NB4 (cell line): ENCODE data around the gene RPL41.
A peak's percentile ranks its signal among the peaks of the same experiment; 100 is the strongest.
"Not testable (repeated sequence)": the region's sequence is repeated elsewhere in the genome, so short reads cannot be mapped to it uniquely, and the experiment has no call there.

ENCODE experiments used
- DNase-seq: peaks from one replicate; pipeline ENCODE4 v3.0.0; 2010; ENCODE audit warnings: low read depth
- H3K4me3 ChIP-seq: one replicate; pipeline ENCODE4 v1.5.1; 2011; ENCODE audit warnings: mild to moderate bottlenecking, low read depth, low read length, moderate library complexity
- CTCF ChIP-seq: IDR thresholded peaks from one replicate; pipeline ENCODE4 v1.5.1; 2012; ENCODE audit warnings: low read depth, low read length
- MAX ChIP-seq: IDR thresholded peaks from 2 replicates; pipeline ENCODE4 v1.6.1; 2011; ENCODE audit warnings: low read depth, low read length
- MYC ChIP-seq: IDR thresholded peaks from 2 replicates; pipeline ENCODE4 v1.6.1; 2011; ENCODE audit warnings: low read depth, low read length
- POLR2A ChIP-seq: IDR thresholded peaks from 2 replicates; pipeline ENCODE4 v1.6.1; 2011; ENCODE audit warnings: mild to moderate bottlenecking; ENCODE audit not compliant: insufficient read length; ENCODE audit errors: extremely low read depth

Gene RPL41

GRCh38 chr12:56153678-56154065 is 37.2 kb downstream of the RPL41 start:
- TF ChIP-seq MYC (no peak), POLR2A (no peak), CTCF (no peak), MAX (no peak)
- DNase-seq = no peak
- H3K4me3 ChIP-seq = no peak overlapping the region

- no peak for TF ChIP-seq MYC
- no peak for TF ChIP-seq MAX
- no peak for TF ChIP-seq POLR2A
- TF ChIP-seq CTCF = no peak
- no peak overlapping the region for H3K4me3 ChIP-seq
These were observed 37.9 kb downstream of the RPL41 start for GRCh38 chr12:56154246-56154771.

GRCh38 chr12:56154818-56155217 is 38.4 kb downstream of the RPL41 start:
- H3K4me3 ChIP-seq = no peak overlapping the region
- no peak for DNase-seq
- no peak for TF ChIP-seq CTCF
- TF ChIP-seq POLR2A = no peak
- no peak for TF ChIP-seq MYC
- TF ChIP-seq MAX = no peak

More at GRCh38 chr12:56154246-56154771, 37.9 kb downstream of the RPL41 start:
- DNase-seq = no peak

GRCh38 chr12:56155256-56155845 is 38.9 kb downstream of the RPL41 start:
- DNase-seq = no peak
- TF ChIP-seq POLR2A (no peak), MYC (no peak), MAX (no peak), CTCF (no peak)
- no peak overlapping the region for H3K4me3 ChIP-seq

- DNase-seq, H3K4me3 ChIP-seq: not testable (repeated sequence)
These were observed 40.2 kb downstream of the RPL41 start for GRCh38 chr12:56156464-56157200.

GRCh38 chr12:56157201-56158028 is 41.0 kb downstream of the RPL41 start:
- peak; percentile 87 for DNase-seq
- TF ChIP-seq POLR2A (peak; percentile 14), MAX (peak; percentile 47; the same call in 1 of the 2 replicates), CTCF (peak; percentile 42), MYC (peak; percentile 39; the same call in 1 of the 2 replicates)
- H3K4me3 ChIP-seq = peak overlapping the region; percentile 55
